ENCODE measurements around the gene P2RY11.

Gene P2RY11

DNA sequence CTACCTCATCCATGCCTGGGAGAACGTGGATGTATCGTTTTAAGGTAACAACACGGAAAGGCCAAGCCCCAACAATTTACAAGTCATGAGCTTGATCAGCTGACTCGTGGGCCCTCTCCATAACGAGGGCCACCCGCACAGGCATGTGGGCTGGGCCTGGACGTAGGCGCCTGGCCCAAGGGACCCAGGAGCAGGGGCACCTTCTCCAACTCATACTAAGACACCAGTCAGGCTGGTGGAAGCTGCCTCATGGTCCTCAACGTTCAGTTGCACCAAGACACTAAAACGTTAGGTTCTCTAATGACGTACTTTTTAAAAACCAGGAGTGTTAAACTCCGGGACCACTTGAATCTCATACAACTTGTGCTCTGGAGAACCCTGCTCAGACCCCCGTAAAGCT lies 30.0 kb downstream of the P2RY11 start:
- no peak for DNase-seq (ENCODE audit: low read depth, low spot score)

DNA sequence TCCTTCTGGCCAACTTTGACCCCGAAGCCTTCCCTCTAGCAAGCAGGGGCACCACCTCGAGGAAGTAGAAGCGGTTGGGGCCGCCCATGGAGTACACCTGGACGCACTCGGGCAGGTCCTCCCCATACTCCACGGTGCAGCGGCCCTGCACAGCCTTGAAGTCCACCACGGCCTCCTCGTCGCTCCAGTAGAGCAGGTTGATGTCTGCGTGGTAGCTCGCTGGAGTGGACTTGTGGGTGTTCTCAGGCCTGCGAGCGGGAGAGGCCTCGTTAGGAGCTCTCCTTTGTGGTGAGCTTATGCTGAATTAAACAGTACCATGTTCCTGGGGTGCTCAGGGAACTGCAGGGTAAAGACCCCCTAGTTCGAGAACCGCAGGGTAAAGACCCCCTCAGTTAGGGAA lies 30.5 kb downstream of the P2RY11 start:
- no peak for DNase-seq (ENCODE audit: low read depth, low spot score)

DNA sequence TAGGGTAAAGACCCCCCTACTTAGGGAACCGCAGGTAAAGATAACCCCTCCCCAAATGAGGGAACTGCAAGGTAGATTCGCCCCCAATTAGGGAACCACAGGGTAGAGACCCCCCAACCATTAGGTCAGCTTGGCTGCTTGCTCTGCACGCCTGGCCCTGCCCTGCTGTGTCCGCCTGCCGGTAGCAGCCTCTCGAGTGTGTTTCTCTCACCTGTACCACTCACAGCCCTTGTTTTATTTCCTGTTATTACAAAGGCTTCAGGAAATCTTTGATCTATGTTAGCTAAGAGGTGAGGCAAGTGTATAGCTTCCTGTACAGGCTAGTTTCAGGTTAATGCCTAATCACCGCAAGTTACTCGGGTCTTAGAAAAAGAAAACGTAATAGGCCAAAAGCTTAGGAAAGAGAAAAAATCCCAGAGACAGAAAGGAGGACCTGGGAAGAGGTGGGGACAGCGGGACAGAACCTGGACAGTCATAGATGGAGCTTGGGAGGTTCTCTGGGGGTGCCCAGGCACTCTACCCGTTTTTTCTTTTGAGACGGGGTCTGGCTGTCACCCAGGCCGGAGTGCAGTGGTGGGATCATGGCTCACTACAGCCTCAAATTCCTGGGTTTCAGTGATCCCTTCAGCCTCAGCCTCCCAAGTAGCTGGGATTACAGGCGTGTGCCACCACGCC lies 31.3 kb downstream of the P2RY11 start:
- peak; percentile 28 for DNase-seq (ENCODE audit: low read depth, low spot score)

DNA sequence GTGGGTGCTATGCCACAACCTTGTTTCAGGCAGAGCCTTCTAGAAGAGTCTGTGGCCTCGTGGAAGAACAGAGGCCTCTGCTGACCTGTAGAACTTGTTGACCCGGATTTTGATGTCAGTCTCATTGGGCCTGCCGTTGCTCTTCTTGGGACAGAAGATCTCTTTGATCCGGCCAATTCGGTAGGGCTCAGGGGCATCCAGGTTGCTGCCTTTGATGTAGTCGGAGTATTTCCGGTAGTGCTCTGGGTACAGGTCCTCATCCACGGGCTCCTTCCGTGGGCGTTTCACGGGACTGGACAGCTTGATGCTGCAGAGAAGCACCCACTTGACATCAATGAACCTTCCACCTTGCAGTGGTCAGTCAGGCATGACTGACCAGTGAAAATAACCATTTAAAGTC lies 32.2 kb downstream of the P2RY11 start:
- no peak for DNase-seq (ENCODE audit: low read depth, low spot score)

DNA sequence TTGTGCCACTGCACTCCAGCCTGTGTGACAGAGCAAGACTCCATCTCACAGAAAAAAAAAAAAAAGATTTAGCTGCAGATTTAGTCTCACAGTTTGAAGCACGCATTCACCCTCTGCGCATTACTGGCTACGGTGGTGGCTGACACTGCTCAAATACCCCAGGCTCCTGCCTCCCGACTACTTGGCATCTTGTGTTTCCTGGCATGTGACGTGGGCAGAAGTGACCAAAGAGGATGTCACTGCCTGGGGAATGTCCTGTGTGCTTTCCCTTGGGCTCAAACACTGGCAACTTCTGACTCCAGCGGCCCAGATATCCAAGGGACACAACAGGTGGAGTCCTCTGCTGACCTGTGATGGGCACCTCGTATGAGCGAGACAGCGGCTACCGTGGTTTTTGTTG lies 32.9 kb downstream of the P2RY11 start:
- DNase-seq (ENCODE audit: low read depth, low spot score), result no peak

DNA sequence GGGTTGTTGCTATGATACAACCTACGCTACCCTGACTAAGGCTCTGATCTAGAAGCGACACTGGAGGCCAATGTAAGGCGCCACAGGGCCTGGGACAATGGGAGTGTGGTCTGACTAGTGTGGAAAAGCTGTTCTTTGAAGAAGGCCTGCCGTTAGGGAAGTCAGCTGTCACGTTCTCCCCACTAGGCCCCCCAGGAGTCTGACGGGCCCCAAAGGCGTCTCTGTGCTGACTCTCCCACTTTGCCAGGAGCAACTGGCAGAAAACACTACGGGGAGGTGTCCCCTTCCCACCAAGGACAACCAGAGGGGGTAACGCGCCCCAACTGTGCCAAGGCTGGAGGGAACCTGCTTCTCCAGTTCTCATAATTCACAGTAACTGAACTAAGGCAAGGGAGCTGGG lies 33.5 kb downstream of the P2RY11 start:
- no peak for DNase-seq (ENCODE audit: low read depth, low spot score)

DNA sequence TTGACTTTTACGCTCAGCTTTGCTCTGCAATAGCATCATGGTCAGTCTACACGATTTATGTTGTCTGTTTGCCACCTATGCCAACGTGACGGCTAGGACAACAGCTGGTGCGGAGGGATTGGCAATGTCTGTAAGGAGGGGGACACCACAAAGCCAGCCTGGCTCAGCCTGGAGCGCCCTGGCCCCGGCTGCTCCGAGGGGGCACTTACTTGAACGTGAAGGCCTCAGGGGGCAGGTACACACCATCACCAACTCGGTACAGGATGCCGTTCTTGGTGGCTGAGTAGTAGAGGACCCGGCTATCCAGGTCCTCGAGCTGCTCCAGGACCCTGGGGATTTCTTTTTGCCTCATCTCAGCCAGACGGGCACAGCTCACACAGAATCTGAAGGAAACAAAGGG lies 34.6 kb downstream of the P2RY11 start:
- no peak for DNase-seq (ENCODE audit: low read depth, low spot score)

DNA sequence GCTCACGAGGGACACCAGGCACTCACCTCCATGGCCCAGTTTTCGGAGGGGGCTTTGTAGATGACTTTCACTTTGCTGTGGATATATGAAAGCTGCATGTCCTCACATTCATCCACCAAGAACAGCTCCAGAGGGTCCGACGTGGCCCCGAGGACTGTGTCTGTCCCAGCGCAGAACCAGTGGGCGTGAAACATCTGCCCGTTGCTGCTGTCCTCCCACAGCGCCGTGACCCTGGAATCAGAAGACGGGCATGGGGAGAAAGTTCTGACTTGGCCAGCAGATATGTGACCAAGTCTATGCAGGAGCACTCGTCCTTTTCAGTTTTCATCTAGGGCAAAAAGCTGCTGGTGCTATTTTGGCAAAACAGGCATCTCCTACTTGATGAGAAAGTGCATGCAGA lies 37.9 kb downstream of the P2RY11 start:
- DNase-seq (ENCODE audit: low read depth, low spot score), result no peak

DNA sequence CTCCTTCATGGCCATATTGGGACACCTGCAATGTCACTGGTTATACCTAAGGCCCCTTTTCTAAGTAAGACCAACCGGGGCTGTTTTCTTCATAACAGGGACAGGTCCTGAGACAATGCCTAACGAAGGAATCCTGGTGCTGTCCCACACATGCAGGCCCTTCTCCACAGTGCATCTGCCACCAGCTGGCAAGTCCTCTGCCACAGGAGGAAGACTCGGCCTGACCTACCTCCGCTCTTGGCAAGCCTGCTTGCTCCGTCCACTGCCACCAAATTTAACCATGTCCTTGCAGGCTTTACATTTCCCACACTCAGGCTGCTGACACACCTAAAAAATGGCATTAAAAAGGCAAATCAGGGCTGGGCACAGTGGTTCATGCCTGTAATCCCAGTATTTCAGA lies 40.0 kb downstream of the P2RY11 start:
- no peak for DNase-seq (ENCODE audit: low read depth, low spot score)

DNA sequence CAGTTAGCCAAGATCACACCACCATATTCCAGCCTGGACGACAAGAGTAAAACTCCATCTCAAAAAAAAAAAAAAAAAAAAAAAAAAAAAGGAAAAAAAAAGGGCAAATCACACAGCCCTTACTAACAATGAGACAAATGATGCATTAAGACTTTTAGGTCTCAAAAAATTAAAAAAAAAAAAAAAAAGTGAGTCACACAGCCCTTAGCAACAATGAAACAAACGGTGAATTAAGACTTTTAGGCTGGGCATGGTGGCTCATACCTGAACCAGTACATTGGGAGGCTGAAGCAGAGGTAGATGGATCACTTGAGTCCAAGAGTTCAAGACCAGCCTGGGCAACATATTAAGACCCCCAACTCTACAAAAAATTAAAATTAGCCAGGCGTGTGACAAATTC lies 40.6 kb downstream of the P2RY11 start:
- DNase-seq (ENCODE audit: low read depth, low spot score), result no peak

DNA sequence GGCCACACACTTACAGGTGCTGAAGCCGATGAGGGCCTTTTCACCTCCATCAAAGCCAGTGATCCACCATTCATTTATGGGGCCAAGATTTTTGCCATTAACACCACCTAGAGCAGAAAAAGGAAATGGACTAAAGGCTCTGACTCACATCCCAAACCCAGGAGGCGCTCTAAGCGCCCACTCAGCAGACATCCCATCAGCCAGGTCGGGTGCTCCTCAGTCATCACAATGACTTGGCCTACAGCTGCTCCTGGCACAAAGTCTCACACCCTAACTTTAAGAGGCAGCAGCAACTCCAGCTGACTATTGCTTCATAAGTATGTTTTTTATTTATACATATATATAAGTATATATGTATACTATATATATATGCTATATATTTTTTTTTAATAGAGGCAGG lies 44.3 kb downstream of the P2RY11 start:
- DNase-seq (ENCODE audit: low read depth, low spot score), result no peak

DNA sequence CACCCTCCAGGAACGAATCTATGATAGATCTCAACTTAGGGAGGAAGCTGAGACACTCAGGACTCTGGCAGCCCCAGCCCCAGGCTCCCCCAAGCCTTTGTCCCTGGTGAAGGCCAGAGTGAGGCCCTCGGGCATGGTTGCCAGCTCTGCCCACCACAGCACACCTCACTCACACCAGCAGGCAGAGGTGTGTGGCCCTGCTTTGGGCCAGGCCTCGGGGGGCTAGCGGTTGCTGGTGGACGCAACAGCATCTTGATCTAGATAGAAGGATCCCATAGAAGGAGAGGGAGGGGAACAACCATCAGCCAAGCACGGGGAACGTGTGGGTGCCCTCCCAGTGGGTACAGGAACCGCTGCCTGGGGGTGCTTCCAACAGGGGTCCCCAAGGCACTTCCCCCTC lies 46.6 kb downstream of the P2RY11 start:
- DNase-seq (ENCODE audit: low read depth, low spot score), result no peak

DNA sequence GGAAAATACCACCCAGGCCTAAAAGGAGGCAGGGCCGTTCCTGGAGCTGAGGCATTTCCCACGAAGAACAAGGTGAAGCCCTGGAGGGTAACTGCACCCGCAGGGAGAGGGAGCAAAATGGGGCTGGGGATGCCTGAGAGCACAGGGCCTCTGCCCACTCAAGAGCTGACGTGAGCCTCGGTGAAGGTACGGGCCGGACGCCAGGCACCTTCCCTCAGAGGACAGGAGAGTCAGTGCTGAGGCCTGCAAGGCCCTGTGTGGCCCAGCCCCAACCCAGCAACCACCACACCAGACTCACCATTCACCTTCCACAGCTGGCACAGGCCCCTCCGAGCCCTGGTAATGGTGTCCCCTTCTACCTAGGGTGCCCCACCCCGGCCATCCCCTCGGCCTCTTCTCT lies 47.0 kb downstream of the P2RY11 start:
- no peak for DNase-seq (ENCODE audit: low read depth, low spot score)

DNA sequence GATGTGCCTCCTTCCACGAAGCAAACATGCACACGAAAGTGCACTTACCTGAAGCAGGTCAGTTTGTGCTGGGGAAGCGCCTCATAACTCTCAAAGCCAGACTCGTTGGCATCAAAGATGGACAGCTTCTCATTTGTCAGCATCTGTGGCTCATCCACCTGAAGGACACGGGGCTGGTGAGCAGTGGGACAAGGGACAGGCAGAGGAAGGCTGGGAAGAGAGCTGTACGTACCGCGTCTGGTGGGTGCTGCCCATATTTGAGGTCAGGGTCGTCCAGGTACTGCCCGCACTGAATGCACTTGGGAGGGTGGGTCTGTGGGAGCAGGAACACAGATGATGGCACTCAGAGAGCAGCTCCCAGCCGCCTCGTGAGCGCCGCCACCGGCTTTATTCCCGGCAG lies 48.1 kb downstream of the P2RY11 start:
- DNase-seq (ENCODE audit: low read depth, low spot score), result no peak

DNA sequence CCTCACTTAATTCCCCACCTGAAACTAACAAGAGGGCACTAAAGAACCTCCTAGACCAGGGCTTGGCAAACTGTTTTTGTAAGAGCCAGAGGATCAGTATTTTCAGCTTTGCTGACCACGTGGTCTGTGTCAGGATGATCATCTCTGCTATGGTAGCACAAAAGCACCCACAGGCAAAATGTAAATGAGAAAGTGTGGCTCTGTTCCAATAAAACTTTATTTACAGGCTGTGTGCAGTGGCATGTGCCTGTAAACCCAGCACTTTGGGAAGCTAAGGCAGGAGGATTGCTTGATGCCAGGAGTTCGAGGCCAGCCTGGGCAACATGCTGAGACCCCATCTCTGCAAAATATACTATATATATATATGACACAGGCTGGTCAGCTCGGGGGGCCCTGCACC lies 52.0 kb downstream of the P2RY11 start:
- DNase-seq (ENCODE audit: low read depth, low spot score), result no peak

Measured in activated CD4-positive, CD25-positive, alpha-beta regulatory T cell treated with anti-CD3 and anti-CD28 coated beads, Interleukin-2, amount 50 U/mL, for 16 hours (primary cell).